GM13976 (cell line): Measurements from ENCODE around the gene POSTN.

Experiments
- DNase-seq: peaks from one replicate; pipeline ENCODE4 v3.0.0; 2012; ENCODE audit warnings: low spot score
- in situ Hi-C: fragments of 300-500 bp; cut with MboI; formaldehyde crosslinking; loops from one replicate; pipeline ENCODE4 v1.12.0; 2022; ENCODE audit warnings: low sequenced_read_pairs, mixed read lengths, inconsistent platforms; ENCODE audit not compliant: unreplicated experiment
- TF ChIP-seq, protein P1 (sequence below): IDR thresholded peaks from 2 replicates; pipeline ENCODE4 v1.5.1; 2012; ENCODE audit warnings: borderline replicate concordance, mild to moderate bottlenecking; ENCODE audit not compliant: insufficient read depth; ENCODE audit errors: extremely low read depth, missing control alignments, control extremely low read depth

POSTN gene

DNA sequence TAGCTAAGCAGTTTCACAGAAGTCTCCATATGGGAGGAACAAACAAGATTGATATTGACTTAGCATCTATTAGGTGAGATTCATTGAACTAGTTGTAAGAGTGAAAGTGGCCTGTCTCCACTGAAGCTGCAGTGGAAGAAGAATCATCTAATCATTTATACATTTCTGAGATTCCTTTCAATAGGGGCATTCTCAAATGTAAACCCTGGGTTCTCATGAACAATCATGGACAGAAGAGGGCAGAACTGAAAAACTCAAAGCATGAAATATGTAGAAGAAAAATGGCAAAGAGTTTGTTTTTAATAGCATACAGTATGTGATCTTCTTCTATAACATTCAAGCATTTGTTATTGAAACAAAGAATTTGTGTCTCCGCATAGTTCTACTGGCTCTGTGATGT lies 17.6 kb upstream of the POSTN start:
- TF ChIP-seq, protein P1, sequence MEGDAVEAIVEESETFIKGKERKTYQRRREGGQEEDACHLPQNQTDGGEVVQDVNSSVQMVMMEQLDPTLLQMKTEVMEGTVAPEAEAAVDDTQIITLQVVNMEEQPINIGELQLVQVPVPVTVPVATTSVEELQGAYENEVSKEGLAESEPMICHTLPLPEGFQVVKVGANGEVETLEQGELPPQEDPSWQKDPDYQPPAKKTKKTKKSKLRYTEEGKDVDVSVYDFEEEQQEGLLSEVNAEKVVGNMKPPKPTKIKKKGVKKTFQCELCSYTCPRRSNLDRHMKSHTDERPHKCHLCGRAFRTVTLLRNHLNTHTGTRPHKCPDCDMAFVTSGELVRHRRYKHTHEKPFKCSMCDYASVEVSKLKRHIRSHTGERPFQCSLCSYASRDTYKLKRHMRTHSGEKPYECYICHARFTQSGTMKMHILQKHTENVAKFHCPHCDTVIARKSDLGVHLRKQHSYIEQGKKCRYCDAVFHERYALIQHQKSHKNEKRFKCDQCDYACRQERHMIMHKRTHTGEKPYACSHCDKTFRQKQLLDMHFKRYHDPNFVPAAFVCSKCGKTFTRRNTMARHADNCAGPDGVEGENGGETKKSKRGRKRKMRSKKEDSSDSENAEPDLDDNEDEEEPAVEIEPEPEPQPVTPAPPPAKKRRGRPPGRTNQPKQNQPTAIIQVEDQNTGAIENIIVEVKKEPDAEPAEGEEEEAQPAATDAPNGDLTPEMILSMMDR: no peak
- no peak for DNase-seq
- in situ Hi-C loops: no loop called here

DNA sequence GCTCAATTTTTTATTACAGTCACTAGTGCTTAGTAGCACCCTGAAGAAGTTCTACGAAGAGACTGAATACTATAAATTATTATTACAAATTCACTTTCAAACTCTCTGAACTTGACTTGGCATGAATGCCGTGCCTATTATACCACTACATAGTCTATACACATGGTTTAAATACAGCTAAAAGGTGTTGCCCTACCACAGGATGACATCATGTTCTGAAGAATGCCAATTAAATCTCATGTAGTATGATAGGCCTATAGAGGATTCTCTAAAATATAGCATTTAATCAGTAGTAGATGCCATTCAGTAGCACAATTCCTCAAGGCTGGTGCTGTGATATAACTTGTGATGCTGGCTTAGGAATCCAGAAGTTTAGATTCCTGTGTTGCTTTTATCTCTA lies 16.7 kb upstream of the POSTN start:
- TF ChIP-seq, protein P1: no peak
- no peak for DNase-seq
- in situ Hi-C loops: no loop called here

DNA sequence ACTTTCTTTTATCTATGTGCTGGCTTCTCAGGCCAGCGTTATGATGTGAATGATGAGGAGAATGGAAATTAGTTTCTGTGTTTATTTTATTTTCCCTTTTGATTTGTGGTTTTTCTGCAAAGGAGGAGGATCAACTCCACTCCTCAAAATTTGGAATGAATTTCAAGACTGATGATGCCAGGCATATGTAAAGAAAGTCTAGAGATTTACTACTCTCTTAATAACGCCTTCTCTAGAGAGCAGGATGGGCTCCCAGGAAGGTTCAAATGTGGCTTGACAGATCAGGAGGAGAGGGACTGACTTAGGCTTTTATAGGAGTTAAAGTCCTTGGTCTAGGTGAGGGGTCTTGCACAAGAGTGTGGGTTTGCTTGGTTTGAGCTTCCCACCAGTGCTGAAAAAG lies 15.1 kb upstream of the POSTN start:
- TF ChIP-seq, protein P1: no peak
- no peak for DNase-seq
- in situ Hi-C loops: no loop called here

DNA sequence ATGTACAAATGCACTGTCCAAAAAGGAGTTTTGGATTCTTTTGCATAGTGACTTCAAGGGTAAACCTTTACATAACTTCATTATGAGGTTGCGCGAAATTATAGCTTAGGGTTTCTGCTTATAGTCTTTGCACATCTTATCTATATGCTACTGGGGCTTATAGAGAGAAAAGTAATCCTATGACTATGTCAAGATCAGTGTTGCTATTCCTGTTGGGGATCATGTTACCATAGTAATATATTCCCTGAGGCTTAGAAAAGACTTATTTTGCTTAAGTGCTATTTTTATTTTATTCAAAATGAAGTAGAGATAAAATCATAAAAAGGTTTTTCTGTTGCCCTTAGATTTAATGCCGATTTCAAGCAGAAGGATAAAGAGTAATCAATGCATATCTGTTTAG lies 14.7 kb upstream of the POSTN start:
- in situ Hi-C loops: no loop called here
- TF ChIP-seq, protein P1: no peak
- no peak for DNase-seq

DNA sequence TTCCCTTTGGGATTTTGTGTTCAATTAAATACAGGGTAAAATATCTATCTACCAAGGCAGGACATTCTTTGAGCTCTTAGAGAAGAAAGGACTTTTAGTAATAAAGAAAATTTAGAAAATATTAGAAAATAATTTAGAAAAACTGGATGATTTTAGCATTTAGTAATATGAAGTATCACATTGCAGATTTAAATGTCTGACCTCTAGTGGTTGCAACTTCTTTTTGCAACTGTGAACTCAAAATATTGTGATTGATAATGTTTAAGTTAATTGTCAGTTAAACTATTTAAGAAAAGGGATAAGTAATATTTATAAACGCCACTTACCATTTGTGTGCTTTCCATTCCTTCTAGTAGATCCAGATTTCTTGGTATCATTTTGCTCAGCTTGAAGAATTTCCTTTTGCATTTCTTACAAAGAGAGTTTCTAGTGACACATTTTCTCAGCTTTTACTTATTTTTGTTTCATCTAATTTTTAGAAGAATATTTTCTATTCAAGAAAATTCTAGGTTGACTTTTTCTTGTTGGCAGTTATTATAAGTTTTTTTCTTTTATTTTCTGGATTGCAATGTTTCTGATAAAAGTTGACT lies 10.3 kb upstream of the POSTN start:
- no peak for DNase-seq
- TF ChIP-seq, protein P1: peak; percentile 27
- in situ Hi-C loops: no loop called here

DNA sequence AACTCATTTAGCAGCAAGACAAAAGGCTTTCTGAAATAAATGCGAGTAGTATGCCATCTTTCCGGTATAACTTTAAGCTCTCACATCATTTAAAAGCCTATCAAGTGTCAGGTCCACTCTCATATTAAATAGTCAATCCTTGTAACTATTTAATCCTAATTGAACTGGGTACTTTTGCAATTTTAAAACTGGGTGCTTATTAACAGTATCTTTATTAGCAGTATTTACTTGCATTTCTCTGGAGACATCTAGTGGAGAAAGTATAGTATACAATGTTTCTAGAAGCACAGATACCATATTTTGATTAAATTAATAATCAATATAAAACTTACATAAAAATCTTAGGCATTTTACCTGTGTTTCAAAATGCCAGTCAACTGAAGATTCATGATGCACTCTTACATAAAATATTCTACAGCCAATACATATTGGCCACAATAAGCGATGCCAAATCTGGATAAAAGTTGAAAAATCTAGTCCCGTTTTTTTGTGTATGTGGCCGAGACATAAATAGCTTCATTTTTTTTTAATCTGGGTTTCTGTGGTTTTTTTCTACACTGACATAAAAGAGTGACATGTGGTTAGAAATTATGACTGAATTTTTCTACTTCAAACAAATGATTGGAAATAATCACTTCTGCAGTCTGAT lies 4.3 kb upstream of the POSTN start:
- no peak for DNase-seq
- in situ Hi-C loops: no loop called here
- TF ChIP-seq, protein P1: peak; percentile 10
